HepG2 (cell line): Measurements from ENCODE around the gene B4GALT3. TPM values are rescaled to one million over a fixed set of nuclear protein-coding genes. Genes with fewer than 3 reads are reported as not detected.

ENCODE experiments used
- ATAC-seq: fragments of 200-7000 bp; cut with Tn5 transposase; 3 replicates; pipeline ENCODE4 v1.9.1; 2020; ENCODE audit warnings: mild to moderate bottlenecking, moderate library complexity
- Bru-seq: library from RNA; stranded (reverse); fragments of 400-500 nt; gene quantifications from one replicate; lab custom pipeline; 2021; lab: Mats Ljungman, UMichigan
- BruChase-seq, 2 experiments: library from RNA; stranded (reverse); fragments of 400-500 nt; gene quantifications; one replicate each; lab custom pipeline; 2021; lab: Mats Ljungman, UMichigan
- BruUV-seq: library from RNA; stranded (reverse); fragments of 400-500 nt; replicated peaks from 2 replicates; lab custom pipeline; 2021; lab: Mats Ljungman, UMichigan
- CTCF ChIA-PET: fragments of 300-600 bp; formaldehyde crosslinking; extraction: SDS; loops from one replicate; lab custom pipeline; 2021; ENCODE audit warnings: low total read pairs, inconsistent platforms, low intra/inter-chr PET ratio; lab: Yijun Ruan, JAX
- POLR2A ChIA-PET: fragments of 350-600 bp; sonication (Branson Sonifier 250); formaldehyde crosslinking; loops from one replicate; lab custom pipeline; 2020; ENCODE audit warnings: antibody characterized with exemption, inconsistent platforms; lab: Yijun Ruan, JAX
- DNase-seq: peaks from one replicate; pipeline ENCODE4 v3.0.0-alpha.2; 2015; ENCODE audit warnings: low spot score
- FAIRE-seq: peaks from 3 replicates; lab custom pipeline; 2011; peaks lifted over from hg19 to GRCh38; lab: Jason Lieb, UNC
- H2AFZ ChIP-seq: one replicate; pipeline ENCODE4 v1.6.1; 2011; ENCODE audit warnings: low read length, inconsistent platforms
- H3K27ac ChIP-seq: fragments of 300-600 bp; 3 replicates; pipeline ENCODE4 v1.8.0; 2011; ENCODE audit warnings: mixed run types, mild to moderate bottlenecking, mixed read lengths, low read length, inconsistent platforms; ENCODE audit not compliant: insufficient read depth; ENCODE audit errors: extremely low read length
- H3K27me3 ChIP-seq, 2 experiments: fragments of 200-600 bp in 1 of 2; 2 replicates in 1 of 2; 3 replicates in 1 of 2; pipeline versions ENCODE4 v1.6.0 to v1.8.0; 2011; ENCODE audit warnings: low read length in 2 of 2, mild to moderate bottlenecking in 2 of 2, moderate library complexity in 2 of 2, inconsistent platforms in 1 of 2; ENCODE audit not compliant: insufficient read depth in 2 of 2, control insufficient read depth in 1 of 2
- H3K36me3 ChIP-seq, 2 experiments: fragments of 200-600 bp in 1 of 2; replicated peaks in 1 of 2; 2 replicates in 1 of 2; 3 replicates in 1 of 2; pipeline versions ENCODE4 v1.5.1 to v1.8.0; 2011; ENCODE audit warnings: low read length in 2 of 2, inconsistent platforms in 1 of 2; ENCODE audit not compliant: insufficient read depth in 2 of 2, control insufficient read depth in 1 of 2
- H3K4me1 ChIP-seq: 2 replicates; pipeline ENCODE4 v1.5.1; 2012; ENCODE audit warnings: low read length, inconsistent platforms; ENCODE audit not compliant: insufficient read depth
- H3K4me2 ChIP-seq: 2 replicates; pipeline ENCODE4 v1.6.0; 2011; ENCODE audit warnings: low read depth, low read length, inconsistent platforms
- H3K4me3 ChIP-seq, 3 experiments: fragments of 200-600 bp in 1 of 3; sonication (generic), shearing (Covaris generic) in 1 of 3; replicated peaks in 1 of 3; 2 replicates each; pipeline ENCODE4 v1.5.1; 2011 to 2016; ENCODE audit warnings: low read length in 3 of 3, inconsistent platforms in 2 of 3, low read depth in 2 of 3, mild to moderate bottlenecking in 2 of 3, control low read depth in 1 of 3, mixed read lengths in 1 of 3; ENCODE audit not compliant: insufficient read depth in 1 of 3
- H3K79me2 ChIP-seq: one replicate; pipeline ENCODE4 v1.6.1; 2011; ENCODE audit warnings: low read length, inconsistent platforms; ENCODE audit not compliant: insufficient read depth
- H3K9ac ChIP-seq: 2 replicates; pipeline ENCODE4 v1.6.0; 2011; ENCODE audit warnings: mild to moderate bottlenecking, low read depth, low read length, inconsistent platforms; ENCODE audit not compliant: insufficient read depth
- H3K9me3 ChIP-seq: 2 replicates; pipeline ENCODE4 v1.5.1; 2012; ENCODE audit warnings: mild to moderate bottlenecking, low read length
- H4K20me1 ChIP-seq: 2 replicates; pipeline ENCODE4 v1.6.0; 2011; ENCODE audit warnings: inconsistent platforms, mild to moderate bottlenecking, low read length, moderate library complexity; ENCODE audit not compliant: insufficient read depth
- REPIN1 ChIP-seq: sonication (generic); formaldehyde crosslinking; IDR thresholded peaks from 2 replicates; pipeline ENCODE4 v1.8.0; 2022; ENCODE audit warnings: missing genetic modification reagents, low read depth, mild to moderate bottlenecking, borderline replicate concordance
- ZNF674 ChIP-seq: sonication (generic); formaldehyde crosslinking; IDR thresholded peaks from 2 replicates; pipeline ENCODE4 v1.5.0; 2020; ENCODE audit warnings: low read depth, mild to moderate bottlenecking, missing genetic modification reagents
- ZNF747 ChIP-seq: sonication (generic); formaldehyde crosslinking; IDR thresholded peaks from 2 replicates; pipeline ENCODE4 v1.8.1; 2023; ENCODE audit warnings: missing genetic modification reagents, mild to moderate bottlenecking, borderline replicate concordance
- WGBS: methylation state at CpG from one replicate; pipeline ENCODE4 v1.1.6; 2017; ENCODE audit warnings: low lambda C conversion rate; 5-methylcytosine and 5-hydroxymethylcytosine counted together
- in situ Hi-C: cut with HindIII; loops from 2 replicates; pipeline ENCODE4 v1.10.0; 2017; ENCODE audit warnings: low pct_unique_long_range_greater_than_20kb; ENCODE audit not compliant: extremely low pct_ligation_motif_present
- intact Hi-C: fragments of 100-400 bp; cut with micrococcal nuclease; formaldehyde crosslinking; loops from one replicate; pipeline ENCODE4 v1.10.0; 2022; ENCODE audit not compliant: unreplicated experiment
- long read RNA-seq, 2 experiments: library from RNA in 1 of 2; library from polyadenylated mRNA in 1 of 2; stranded (forward) in 1 of 2; unstranded in 1 of 2; transcript quantifications; one replicate each; pipeline ENCODE4 v2.0.0, GENCODE V29; 2019 to 2022
- polyA minus RNA-seq, 3 experiments: library from RNA; depleted of rRNA, polyadenylated mRNA; stranded (reverse); fragments of >200 nt; gene quantifications; 2 replicates each; pipeline ENCODE4 v1.2.3, GENCODE V29; 2011; ENCODE audit warnings: low replicate concordance in 1 of 3
- polyA plus RNA-seq, 8 experiments: library from polyadenylated mRNA; depleted of rRNA in 3 of 8; stranded (reverse) in 7 of 8; unstranded in 1 of 8; fragments of >200 nt; fragmentation: Illumina TruSeq in 4 of 8; extraction: Trizol in 4 of 8; gene quantifications; 2 replicates each; pipeline versions ENCODE4 v1.2.1 to v1.2.3, GENCODE V29; 2011 to 2016; ENCODE audit warnings: low read depth in 4 of 8, missing spikeins in 1 of 8, mixed read lengths in 1 of 8; ENCODE audit not compliant: insufficient read depth in 1 of 8
- total RNA-seq, 5 experiments: library from RNA; depleted of rRNA; stranded (reverse); fragments of >200 nt; fragmentation: Illumina TruSeq; extraction: Trizol; gene quantifications; 2 replicates each; pipeline ENCODE4 v1.2.3, GENCODE V29; 2016; ENCODE audit warnings: low read depth in 1 of 5
- TF ChIP-seq, protein P1 (sequence below): IDR thresholded peaks from 2 replicates; pipeline ENCODE4 v1.6.1; 2016; ENCODE audit warnings: low read depth
- TF ChIP-seq, protein P2 (sequence below): sonication (generic); formaldehyde crosslinking; IDR thresholded peaks from 2 replicates; pipeline ENCODE4 v1.4.0; 2020; ENCODE audit warnings: low read depth, mild to moderate bottlenecking, missing genetic modification reagents
- TF ChIP-seq, protein P3 (sequence below): sonication (generic); formaldehyde crosslinking; IDR thresholded peaks from 2 replicates; pipeline ENCODE4 v1.5.1; 2020; ENCODE audit warnings: mild to moderate bottlenecking, missing genetic modification reagents, borderline replicate concordance

Gene B4GALT3
- 26.7 and 35.6 TPM in 2 replicates for total RNA-seq (2016; rRNA removed; fragmentation: Illumina TruSeq; extraction: Trizol)
- total RNA-seq (2016; cell fraction: cytosol; rRNA removed; fragmentation: Illumina TruSeq; extraction: Trizol; ENCODE audit: low read depth) = 39.7 and 51.0 TPM in 2 replicates
- total RNA-seq (2016; cell fraction: insoluble cytoplasmic fraction; rRNA removed; fragmentation: Illumina TruSeq; extraction: Trizol) = 25.1 and 39.5 TPM in 2 replicates
- 75.0 and 83.4 TPM in 2 replicates for total RNA-seq (2016; cell fraction: membrane; rRNA removed; fragmentation: Illumina TruSeq; extraction: Trizol)
- total RNA-seq (2016; cell fraction: nucleus; rRNA removed; fragmentation: Illumina TruSeq; extraction: Trizol) = 20.7 and 25.9 TPM in 2 replicates
- polyA plus RNA-seq (2011; rRNA removed) = 40.4 and 45.0 TPM in 2 replicates
- 39.3 and 49.3 TPM in 2 replicates for polyA plus RNA-seq (2011; cell fraction: cytosol; rRNA removed)
- 59.7 and 62.7 TPM in 2 replicates for polyA plus RNA-seq (2011; cell fraction: nucleus; rRNA removed)
- 32.3 and 39.7 TPM in 2 replicates for polyA plus RNA-seq (2012)
- polyA plus RNA-seq (2016; cell fraction: cytosol; fragmentation: Illumina TruSeq; extraction: Trizol; ENCODE audit: low read depth) = 63.3 and 71.3 TPM in 2 replicates
- 30.8 and 33.0 TPM in 2 replicates for polyA plus RNA-seq (2016; cell fraction: insoluble cytoplasmic fraction; fragmentation: Illumina TruSeq; extraction: Trizol; ENCODE audit: low read depth)
- 80.0 and 82.5 TPM in 2 replicates for polyA plus RNA-seq (2016; cell fraction: membrane; fragmentation: Illumina TruSeq; extraction: Trizol; ENCODE audit: low read depth)
- polyA plus RNA-seq (2016; cell fraction: nucleus; fragmentation: Illumina TruSeq; extraction: Trizol; ENCODE audit: insufficient read depth, low read depth) = 46.9 and 48.9 TPM in 2 replicates
- 34.0 and 38.8 TPM in 2 replicates for polyA minus RNA-seq (2011; rRNA and poly(A)+ RNA removed; ENCODE audit: low replicate concordance)
- polyA minus RNA-seq (2011; cell fraction: cytosol; rRNA and poly(A)+ RNA removed) = 15.9 and 20.7 TPM in 2 replicates
- 11.6 and 17.4 TPM in 2 replicates for polyA minus RNA-seq (2011; cell fraction: nucleus; rRNA and poly(A)+ RNA removed)
- Bru-seq, nascent RNA = percentile 73 among the genes with signal in this experiment
- percentile 92 among the genes with signal in this experiment for BruChase-seq, experiment 1, labeled RNA remaining after a 6-hour chase
- BruChase-seq, experiment 2, labeled RNA remaining after a 2-hour chase = percentile 86 among the genes with signal in this experiment
- long read RNA-seq, experiment 1, transcript B4GALT3-201 (8 exons, 1,911 nt) = major isoform, 16 of 33 reads
- long read RNA-seq, experiment 1, partial matches to known transcripts = 9 of 33 reads
- long read RNA-seq, experiment 1, other reads (novel, unspliced or antisense) = 6 of 33 reads
- long read RNA-seq, experiment 2, transcript B4GALT3-201 (8 exons, 1,911 nt) = major isoform, 64 of 130 reads
- long read RNA-seq, experiment 2, transcript B4GALT3-213 (8 exons, 2,414 nt) = minor isoform, 10 of 130 reads
- long read RNA-seq, experiment 2, partial matches to known transcripts = 27 of 130 reads
- long read RNA-seq, experiment 2, other reads (novel, unspliced or antisense) = 28 of 130 reads

DNA sequence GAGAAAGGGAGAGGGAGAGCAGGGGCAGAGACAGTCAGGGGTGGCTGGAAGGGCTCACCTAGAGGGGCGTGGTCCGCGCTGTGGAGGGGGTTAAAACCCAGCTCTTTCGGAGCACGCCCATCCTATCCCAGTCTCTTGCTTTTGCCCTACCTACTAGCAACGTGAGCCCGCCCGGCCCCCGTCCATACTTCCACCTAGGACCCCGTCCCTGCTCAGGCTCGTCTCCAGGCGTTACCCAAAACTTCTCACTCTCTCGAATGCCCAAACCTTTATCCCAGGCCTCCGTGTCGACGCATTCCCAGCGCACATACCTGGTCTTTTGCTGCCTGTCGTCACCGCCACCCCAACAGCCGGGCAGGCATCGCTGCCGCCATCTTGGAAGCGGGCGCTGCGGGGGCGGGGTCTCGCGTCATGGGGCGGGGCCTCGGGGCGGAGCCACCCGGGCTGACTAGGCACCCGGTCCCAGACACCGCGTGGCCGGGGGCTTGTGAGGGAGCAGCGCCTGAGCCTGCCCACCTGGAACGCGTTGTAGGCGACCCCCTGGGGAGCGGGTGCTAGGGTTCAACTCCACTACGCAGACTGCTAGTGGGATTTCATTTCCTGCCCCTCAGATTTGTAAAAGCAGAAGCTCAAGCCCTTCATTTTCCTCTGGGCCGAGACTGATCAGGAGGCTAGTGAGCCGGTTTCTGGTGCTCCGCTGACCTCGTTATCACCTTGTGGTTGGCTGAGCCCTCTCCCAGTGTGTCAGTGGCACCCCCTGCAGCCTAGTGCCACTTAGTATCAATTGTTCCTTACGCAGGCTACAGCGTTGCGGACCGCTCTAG lies at the start of gene B4GALT3:
TSS of gene B4GALT3 (minus strand) at position 396 of the 824 bp plus-strand sequence. CDS start 1,447 bp downstream, outside the sequence.
- BruUV-seq = TSS peak; percentile 96
- Histone ChIP-seq H3K27ac (peak within 1 kb of the TSS; percentile 79), H3K27me3 (no peaks in the 10 kb centered on the region; a peak in 1 of 5 replicates), H4K20me1 (no peaks in the 10 kb centered on the region), H3K4me3 (peak within 1 kb of the TSS; percentile 83 to 92 (median 83)), H3K9me3 (no peaks in the 10 kb centered on the region), H2AFZ (peak within 1 kb of the TSS; percentile 94), H3K9ac (peak within 1 kb of the TSS; percentile 84), H3K79me2 (peaks cover 10% of the 10 kb centered on the region), H3K4me2 (peak within 1 kb of the TSS; percentile 97), H3K4me1 (peaks cover 19% of the 10 kb centered on the region), H3K36me3 (peaks cover 4 to 23% of the 10 kb centered on the region in 2 experiments)
- ATAC-seq (peak; percentile 96), DNase-seq (peak; percentile 87), FAIRE-seq (peak; percentile 67)
- ChIA-PET CTCF (interaction anchor here (1.5 kb wide), 1 partner anchor 10 kb away, joined by 4 read pairs; the partner anchor contains the start of gene PPOX), POLR2A (interaction anchor here (0.6 to 2.1 kb wide), 11 partner anchors 8 to 137 kb away, joined by 3 to 27 read pairs (median 4); partner anchors contain the start of genes ADAMTS4, APOA2, NDUFS2 and NIT1)
- in situ Hi-C loops = no loop called here
- WGBS = 2% methylated on average over 43 of the region's 50 CpGs
- intact Hi-C loops = no loop called here
- TF ChIP-seq, protein P1, sequence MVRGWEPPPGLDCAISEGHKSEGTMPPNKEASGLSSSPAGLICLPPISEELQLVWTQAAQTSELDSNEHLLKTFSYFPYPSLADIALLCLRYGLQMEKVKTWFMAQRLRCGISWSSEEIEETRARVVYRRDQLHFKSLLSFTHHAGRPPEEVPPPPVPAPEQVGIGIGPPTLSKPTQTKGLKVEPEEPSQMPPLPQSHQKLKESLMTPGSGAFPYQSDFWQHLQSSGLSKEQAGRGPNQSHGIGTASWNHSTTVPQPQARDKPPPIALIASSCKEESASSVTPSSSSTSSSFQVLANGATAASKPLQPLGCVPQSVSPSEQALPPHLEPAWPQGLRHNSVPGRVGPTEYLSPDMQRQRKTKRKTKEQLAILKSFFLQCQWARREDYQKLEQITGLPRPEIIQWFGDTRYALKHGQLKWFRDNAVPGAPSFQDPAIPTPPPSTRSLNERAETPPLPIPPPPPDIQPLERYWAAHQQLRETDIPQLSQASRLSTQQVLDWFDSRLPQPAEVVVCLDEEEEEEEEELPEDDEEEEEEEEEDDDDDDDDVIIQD = 0 out of 2 replicates have a peak, but pooled peaks have one; percentile 31
- TF ChIP-seq ZNF747 (CRISPR knock-in tag) (no peak; the same call in 1 of the 2 replicates), ZNF674 (CRISPR knock-in tag) (no peak), REPIN1 (CRISPR knock-in tag) (no peak)
- TF ChIP-seq, protein P2, sequence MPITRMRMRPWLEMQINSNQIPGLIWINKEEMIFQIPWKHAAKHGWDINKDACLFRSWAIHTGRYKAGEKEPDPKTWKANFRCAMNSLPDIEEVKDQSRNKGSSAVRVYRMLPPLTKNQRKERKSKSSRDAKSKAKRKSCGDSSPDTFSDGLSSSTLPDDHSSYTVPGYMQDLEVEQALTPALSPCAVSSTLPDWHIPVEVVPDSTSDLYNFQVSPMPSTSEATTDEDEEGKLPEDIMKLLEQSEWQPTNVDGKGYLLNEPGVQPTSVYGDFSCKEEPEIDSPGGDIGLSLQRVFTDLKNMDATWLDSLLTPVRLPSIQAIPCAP = 0 out of 2 replicates have a peak, but pooled peaks have one; percentile 82
- TF ChIP-seq, protein P3, sequence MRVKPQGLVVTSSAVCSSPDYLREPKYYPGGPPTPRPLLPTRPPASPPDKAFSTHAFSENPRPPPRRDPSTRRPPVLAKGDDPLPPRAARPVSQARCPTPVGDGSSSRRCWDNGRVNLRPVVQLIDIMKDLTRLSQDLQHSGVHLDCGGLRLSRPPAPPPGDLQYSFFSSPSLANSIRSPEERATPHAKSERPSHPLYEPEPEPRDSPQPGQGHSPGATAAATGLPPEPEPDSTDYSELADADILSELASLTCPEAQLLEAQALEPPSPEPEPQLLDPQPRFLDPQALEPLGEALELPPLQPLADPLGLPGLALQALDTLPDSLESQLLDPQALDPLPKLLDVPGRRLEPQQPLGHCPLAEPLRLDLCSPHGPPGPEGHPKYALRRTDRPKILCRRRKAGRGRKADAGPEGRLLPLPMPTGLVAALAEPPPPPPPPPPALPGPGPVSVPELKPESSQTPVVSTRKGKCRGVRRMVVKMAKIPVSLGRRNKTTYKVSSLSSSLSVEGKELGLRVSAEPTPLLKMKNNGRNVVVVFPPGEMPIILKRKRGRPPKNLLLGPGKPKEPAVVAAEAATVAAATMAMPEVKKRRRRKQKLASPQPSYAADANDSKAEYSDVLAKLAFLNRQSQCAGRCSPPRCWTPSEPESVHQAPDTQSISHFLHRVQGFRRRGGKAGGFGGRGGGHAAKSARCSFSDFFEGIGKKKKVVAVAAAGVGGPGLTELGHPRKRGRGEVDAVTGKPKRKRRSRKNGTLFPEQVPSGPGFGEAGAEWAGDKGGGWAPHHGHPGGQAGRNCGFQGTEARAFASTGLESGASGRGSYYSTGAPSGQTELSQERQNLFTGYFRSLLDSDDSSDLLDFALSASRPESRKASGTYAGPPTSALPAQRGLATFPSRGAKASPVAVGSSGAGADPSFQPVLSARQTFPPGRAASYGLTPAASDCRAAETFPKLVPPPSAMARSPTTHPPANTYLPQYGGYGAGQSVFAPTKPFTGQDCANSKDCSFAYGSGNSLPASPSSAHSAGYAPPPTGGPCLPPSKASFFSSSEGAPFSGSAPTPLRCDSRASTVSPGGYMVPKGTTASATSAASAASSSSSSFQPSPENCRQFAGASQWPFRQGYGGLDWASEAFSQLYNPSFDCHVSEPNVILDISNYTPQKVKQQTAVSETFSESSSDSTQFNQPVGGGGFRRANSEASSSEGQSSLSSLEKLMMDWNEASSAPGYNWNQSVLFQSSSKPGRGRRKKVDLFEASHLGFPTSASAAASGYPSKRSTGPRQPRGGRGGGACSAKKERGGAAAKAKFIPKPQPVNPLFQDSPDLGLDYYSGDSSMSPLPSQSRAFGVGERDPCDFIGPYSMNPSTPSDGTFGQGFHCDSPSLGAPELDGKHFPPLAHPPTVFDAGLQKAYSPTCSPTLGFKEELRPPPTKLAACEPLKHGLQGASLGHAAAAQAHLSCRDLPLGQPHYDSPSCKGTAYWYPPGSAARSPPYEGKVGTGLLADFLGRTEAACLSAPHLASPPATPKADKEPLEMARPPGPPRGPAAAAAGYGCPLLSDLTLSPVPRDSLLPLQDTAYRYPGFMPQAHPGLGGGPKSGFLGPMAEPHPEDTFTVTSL (CRISPR knock-in tag) = no peak
